NAMALWA (cell line): ENCODE results near the gene SMIM3.
"Not testable (repeated sequence)": the region's sequence is repeated elsewhere in the genome, so short reads cannot be mapped to it uniquely, and the experiment has no call there.

Source experiments
- DNase-seq: peaks from one replicate; pipeline ENCODE4 v3.0.0-alpha.2; 2015; ENCODE audit warnings: low spot score

Gene SMIM3, protein sequence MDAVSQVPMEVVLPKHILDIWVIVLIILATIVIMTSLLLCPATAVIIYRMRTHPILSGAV

DNA sequence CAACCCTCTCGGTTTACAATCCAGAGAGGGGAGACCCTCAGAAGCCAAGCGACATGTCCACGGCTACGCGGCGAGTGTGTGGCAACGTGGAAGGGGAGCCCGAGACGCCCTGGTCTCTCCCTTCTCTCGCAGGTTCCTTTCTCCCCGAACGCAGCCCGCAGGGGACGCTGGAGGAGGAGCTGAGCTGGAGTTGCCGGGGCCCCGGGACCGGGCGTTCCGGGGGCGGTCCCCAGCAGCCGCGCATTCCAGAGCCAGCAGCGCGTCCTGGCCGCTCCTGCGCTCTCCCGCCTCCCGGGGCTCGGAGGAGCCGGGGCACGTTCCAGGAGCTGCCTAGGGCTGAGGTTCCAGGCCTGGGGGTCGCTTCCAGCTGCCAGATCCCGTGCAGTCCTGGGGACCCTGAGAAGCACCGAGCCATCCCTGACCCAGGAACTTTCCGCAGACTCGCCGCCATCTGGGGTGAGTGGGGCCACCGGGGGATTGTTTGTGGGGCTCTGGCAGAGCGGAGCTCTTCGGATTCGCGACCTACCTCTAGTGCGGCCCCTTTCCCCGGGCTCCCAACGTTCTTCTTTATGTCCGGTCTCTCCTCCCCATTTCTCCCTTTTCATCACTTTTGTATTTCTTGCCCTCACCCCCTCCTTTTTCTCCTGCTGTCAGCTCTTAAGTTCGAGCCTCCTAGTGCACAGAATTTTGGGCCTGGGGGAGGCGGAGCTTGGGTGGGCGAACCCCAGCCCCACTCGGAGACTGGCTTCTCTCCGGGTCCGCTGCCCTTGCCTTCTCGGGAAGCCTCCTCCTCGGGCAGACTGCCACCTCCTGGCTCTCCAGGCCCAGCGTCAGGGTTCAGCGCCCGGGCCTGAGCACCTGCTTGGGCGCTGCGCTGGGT, at the start of gene SMIM3:
TSS of gene SMIM3 (plus strand) at position 241 of the 880 bp plus-strand sequence. CDS start 16,684 bp downstream, outside the sequence.
- no peak for DNase-seq

DNA sequence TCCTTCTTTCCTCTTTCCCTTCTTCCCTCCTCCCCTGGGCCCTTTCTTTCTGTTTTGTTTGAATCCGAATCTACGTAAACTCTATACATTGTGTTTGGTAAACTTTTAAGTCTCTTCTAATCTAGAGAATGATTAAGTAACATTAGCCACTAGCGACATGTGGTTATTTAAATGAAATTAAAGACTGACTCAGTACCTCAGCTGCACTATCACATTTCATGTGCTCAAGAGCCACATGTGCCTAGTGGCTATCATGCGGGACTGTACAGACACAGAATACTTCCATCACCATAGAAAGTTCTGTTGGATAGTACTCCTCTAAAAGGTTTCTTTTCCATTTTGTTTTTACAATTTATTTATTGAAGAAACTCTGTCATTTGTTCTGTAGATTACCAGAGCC, 48.7 kb upstream of the SMIM3 start:
- DNase-seq: no peak

DNA sequence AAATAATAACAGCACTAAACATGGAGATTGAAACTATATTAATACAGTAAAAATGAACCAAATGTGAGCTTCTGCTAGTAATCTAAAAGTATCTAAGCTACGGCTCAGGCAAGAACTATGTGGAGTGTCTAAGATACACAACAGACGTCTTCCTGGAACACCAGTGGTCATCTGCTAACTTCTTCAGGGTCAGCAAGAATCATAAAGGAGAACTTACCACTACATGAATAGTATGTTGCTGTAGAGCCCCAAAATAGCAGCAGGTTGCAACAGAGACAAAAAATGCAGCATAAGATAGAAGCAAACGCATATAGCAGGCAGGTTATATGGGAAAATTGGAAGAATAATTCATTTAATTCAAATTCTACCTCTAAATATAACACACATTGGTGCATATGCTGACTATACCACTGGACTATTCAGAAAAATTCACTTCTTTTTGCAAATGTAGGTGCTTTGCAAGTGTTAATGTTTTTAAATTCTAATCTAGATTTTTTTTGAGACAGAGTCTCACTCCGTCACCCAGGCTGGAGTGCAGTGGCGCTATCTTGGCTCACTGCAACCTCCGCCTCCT, 46.8 kb upstream of the SMIM3 start:
- no peak for DNase-seq

DNA sequence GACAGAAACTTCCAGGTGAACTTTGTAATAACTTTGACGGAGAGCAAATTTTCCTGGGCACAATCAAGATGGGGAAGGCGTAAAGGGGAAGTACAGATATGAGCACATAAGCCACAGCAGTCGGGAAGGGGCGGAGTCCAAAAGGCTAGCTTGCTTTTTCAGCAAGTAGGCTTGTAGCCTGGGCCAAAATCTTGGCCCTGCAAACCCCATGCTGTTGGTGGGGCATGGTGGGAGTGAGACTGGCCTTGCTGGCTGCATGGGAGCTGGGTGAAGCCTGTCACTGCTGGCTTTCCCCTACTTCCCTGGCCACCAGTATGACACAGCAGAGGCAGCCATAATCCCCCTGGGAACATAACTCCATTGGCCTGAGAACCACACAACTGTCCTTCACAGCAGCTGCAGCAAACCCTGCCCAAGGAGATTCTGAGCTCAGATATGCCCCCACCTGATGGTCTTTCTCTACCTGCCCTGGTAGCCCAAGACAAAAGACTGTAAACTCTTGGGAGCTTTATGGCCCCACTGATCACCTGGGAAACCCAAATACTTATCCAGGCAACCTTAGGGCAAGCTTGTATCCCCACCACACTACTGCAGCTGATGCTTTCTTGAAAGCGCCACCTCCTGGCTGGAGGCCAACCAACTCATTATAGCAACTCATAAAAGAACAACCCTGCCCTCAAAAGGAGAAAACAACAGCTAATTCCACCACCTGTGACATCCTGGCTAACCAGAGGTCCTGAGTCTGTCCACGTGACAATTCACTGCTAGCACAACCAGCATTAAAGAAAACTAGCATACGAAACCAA, 43.8 kb upstream of the SMIM3 start:
- DNase-seq: peak; percentile 31

DNA sequence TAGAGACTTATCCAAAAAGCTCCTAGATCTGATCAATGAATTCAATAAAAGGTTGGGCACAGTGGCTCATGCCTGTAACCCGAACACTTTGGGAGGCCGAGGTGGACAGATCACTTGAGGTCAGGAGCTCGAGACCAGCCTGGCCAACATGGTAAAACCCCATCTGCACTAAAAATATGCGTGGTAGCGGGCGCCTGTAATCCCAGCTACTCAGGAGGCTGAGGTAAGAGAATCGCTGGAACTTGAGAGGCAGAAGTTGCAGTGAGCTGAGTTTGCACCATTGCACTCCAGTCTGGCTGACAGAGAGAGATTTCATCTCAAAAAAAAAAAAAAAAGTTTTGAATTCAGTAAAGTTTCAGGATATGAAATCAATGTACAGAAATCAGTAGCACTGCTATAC, 39.7 kb upstream of the SMIM3 start:
- DNase-seq: no peak

DNA sequence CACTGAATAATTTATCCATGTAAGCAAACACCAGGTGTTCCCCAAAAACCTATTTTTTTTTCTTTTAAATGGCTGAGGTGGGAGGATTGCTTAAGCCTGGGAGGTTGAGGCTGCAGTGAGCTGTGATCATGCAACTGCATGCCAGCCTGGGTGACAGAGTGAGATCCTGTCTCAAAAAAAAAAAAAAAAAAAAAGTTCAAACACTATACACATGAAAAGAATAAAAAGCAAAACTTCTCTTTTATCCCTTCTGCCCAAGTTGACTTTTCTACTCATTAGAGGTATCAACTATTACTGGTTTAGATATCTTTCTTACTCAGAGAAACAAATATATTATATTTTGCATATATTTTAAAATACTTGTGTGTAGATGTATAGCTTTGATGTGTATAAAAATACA, 37.6 kb upstream of the SMIM3 start:
- no peak for DNase-seq

DNA sequence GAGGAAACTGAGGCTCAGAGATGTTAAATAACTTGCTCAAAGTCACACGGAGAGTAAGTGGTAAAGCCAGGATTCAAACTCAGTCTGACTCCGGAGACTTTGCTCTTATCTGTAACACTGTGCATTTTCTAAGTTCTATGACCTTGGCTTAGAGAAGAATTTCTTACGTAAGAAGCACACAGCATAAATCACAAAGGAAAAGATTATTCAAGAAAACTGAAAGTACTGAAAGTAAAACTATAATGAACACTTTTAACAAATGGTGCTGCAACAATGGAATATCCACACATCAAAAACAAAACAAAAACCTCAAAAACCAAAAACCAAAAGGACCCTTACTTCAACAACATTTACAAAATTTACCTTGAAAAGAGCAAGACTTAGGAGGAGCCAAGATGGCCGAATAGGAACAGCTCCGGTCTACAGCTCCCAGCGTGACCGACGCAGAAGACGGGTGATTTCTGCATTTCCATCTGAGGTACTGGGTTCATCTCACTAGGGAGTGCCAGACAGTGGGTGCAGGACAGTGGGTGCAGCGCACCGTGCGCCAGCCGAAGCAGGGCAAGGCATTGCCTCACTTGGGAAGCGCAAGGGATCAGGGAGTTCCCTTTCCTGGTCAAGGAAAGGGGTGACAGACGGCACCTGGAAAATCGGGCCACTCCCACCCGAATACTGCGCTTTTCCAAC, 36.0 kb upstream of the SMIM3 start:
- not testable (repeated sequence) for DNase-seq

DNA sequence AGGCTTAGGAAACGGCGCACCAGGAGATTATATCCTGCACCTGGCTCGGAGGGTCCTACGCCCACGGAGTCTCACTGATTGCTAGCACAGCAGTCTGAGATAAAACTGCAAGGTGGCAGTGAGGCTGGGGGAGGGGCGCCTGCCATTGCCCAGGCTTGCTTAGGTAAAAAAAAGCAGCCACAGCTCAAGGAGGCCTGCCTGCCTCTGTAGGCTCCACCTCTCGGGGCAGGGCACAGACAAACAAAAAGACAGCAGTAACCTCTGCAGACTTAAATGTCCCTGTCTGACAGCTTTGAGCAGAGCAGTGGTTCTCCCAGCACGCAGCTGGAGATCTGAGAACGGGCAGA, 35.4 kb upstream of the SMIM3 start:
- not testable (repeated sequence) for DNase-seq

DNA sequence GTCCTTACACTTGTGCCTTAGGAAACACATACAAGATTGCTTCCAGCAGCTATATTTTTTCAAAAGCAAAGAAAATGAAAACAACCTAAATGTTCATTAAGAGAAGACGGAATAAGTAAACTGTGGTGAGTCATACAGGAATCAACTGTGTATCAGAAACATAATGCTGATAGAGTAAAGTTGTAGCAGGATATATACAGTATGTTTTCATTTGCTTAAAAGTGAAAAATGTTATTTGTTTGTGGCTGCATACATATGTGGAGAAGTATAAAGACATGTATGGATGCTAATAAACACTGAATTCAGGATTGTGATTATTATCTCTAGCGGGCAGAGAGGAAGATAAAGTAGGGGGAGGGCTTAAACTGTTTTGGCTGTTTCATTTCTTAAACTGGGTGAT, 28.1 kb upstream of the SMIM3 start:
- DNase-seq: no peak

DNA sequence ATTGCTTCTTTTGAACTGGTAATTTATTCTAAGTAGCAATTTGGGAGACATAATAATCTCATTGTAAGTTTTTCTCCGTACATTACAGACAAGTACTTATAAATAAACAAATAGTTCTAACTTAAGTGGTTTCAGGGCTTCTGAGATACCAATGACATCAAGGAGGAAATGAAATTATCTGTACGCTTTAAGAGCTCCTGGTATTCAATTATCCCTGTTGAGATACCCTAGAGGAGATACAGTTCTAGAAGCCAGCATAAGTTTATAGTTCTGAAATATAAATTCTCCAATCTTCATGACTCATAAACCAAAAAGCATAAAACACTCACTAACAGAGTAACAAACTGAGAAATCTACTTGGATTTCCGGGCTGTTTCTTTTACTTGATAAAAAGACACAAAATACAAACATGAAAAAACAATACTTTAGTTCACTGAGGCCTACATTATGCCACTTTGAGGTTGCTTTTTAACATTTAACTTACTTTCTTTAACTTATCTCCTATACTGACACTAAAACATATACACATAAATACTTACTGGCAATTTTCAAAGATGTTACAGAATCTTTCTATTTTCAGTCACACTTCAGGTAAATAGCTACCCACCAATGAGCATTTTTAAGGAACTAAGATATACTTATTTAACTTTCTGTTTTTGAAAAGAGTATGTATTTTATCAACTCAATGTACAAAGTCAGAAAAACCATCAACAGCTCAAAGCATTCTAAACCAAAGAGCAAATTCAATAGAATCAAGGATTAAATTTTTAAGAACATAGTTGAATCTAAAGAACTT, 27.3 kb upstream of the SMIM3 start:
- DNase-seq: no peak

DNA sequence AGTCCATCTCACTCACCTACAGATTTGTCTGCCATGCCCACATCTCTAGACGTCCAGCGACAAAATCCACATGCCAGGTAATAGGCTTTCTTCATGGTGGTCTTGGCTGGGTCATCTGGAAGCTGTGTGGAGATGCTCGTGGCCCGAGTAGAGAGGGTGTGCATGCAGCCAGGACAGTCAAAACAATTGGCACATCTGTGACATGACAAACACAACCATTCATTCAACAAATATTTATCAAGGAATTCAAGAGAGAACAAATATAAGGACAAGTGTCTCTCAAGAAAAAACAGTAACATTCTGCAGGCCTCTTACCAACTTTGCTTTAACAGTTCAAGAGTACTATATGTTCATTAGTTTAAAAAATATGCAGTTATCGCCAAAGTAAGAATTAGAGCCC, 25.1 kb upstream of the SMIM3 start:
- no peak for DNase-seq

DNA sequence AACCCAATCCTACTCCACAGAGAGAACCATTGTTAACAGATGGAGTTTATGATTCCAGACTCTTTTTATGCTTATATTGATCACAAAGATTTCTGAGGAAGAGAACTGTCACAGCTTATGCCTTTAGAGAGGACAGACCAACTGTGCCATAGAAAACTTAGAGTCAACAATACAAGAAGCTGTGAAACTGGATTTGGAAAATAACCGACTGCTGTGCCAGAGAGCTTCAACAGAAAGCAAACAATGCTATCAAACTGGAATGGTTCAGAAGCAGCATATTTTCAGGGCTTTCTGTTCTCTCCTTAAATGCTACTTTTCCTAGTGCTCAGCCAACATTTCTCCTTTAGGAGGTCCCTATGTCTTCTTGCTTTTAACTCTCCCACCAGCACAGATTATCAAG, 24.7 kb upstream of the SMIM3 start:
- no peak for DNase-seq

DNA sequence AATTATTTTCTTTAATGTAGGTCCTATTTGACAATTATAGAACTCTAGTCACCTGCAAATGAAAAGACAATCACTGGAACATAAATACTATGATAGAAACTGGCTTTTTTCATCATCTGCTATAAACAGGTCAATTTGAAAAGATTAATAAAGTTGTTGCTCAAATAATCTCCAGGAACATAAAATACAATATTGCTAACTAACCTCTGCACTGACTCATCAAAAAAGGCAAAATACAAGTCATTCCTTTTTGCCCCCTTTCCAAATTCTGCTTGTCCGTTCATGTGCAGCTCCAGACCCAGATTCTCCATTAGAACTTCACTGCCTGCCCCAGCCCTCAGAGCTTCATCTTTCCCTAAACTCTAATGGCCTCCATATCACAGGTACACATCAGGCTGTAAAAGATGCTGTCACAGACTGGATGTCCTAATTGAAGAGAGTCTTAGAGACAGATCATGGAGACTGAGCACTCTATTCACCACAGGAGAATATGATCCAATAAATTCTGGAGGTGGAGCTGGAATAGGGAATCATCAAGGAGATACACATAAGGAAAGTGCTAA, 21.4 kb upstream of the SMIM3 start:
- no peak for DNase-seq

DNA sequence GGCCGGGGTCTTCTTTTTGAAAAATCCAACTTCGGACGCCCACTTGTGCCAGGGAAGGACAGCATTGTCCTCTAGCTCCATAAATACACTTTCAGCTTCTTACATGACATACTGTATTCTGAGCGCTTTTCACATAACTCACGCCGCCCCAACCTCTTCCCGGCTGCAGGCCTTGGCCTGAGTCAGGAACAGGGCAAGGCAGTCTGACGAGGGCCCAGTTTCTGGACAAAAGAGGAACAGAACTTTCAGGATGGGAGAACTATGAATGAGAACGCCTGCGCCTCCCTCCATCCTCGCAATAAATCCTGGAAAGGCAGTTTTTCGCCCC, 20.4 kb upstream of the SMIM3 start:
- DNase-seq: no peak

DNA sequence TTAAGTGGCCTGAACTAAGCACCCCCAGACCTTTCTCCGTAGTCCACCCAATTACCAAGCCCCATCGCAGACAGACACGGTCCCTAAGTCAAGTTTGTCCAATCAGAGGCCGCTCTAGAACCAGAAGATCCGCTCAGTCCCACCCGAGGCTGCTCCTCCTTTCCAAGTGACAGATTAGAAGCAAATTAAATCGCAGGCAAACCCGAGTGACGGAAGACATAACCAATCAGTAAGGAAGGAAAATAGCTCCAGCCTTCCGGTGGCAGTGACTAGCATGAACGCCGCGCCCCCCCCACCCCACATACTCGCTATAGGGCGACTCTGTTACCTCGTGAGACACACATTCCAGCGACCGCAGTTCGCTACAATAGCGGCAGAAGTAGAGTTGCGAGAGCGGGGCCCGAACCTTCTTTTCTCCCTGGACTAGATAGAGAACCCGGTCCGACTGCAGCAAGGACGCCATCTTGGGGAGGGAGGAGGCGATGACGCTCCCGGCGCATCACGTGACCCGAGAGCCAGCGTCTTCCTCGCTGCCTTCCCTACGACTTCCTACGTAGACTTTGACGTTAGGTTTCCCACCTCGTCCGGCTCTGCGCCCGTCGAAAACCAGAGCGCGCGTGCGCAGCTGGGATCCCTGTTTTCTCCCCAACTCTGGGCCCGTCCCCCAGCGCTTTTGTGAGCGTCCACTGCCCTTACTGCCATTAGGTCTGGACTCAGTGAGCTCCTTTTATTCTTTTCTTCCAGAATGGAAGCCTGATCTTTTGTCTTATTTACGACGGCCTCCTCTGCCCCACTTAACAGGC, 19.8 kb upstream of the SMIM3 start, which contains the start of gene DCTN4:
TSS of gene DCTN4 (minus strand) at position 487 of the 803 bp plus-strand sequence. CDS start at position 463, 24 bp downstream.
- DNase-seq: peak; percentile 99

DNA sequence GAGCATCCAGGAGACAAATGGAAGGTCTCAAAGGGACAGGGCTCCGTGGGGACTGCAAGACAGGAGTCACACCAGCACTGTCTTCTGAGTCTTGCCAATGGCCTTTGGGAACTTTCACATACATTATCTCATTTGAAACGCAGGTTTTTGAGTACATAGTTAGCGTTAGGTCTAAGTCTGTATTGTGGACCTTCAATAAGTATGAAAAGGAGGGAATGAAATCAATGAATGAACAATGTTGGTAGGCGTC, 19.3 kb upstream of the SMIM3 start:
- DNase-seq: no peak

DNA sequence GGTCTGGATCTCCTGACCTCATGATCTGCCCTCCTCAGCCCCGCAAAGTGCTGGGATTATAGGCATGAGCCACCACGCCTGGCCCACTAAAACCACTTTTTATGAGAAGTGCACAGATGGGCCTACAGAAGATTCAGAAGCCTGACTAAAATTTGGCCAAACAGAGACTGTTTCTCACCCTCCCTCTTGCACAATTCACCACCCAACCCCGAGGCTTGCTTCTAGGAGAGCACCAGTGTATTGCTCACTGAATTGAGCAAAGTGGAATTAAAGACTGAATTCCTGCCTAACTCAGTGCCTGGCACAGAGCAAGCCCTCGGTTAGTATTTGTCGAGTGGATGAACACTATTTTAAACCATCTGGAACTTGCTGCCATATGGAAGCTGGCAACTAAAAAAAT, 16.3 kb upstream of the SMIM3 start:
- no peak for DNase-seq

DNA sequence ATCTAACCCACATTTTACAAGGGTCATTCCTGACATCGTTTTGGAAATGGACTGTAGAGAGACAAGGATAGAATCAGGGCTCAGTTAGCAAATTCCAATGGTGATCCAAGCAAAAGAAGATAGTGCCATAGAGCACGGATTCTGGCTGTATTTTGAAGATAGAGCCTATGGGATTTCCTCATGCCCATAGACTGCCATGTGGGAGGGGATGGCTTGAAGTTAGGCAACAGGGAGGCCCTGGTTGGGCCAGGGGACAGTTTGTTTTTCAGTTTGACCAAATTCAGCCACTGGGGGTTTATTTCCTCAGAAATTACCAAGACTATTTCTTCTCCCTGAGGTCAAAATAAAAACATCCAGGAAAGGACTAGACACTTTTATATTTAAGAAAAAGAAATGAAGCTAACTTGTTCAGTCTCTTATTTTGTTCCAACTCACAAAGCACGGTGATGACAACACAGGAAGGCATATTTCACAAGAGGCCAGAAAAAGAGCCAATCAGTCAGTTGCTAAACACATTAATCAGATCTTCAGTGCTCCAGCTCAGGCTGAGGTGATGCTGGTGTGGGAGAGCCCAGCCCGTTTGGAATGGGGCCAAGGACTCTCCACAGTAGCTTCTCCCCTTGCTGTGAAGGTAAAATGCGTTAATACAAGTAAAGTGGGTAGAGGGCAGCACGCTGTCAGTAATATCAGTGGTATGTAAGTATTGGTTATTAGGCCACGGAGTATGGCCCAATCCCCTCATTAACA, 15.4 kb upstream of the SMIM3 start:
- DNase-seq: no peak

DNA sequence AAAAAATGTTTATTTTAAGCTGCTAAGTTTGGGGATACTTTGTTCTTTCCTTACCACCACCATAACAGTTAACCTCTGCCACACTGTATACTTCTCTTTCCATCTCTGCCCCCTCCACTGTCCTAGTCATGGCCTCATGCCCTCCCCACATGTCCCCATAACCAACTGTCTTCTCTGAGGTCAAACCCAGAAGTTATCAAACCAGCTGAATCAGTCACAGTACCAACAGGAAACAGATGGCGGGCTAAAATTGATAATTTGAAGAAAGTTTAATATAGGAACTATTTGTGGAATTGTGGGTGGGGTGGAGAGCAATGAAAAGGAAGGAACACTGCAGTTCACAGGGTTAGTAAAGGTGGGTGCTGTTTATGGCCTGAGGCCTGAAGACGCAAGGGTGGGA, 14.0 kb upstream of the SMIM3 start:
- DNase-seq: no peak
